Activated CD4-positive, CD25-positive, alpha-beta regulatory T cell treated with anti-CD3 and anti-CD28 coated beads, Interleukin-2, amount 50 U/mL, for 72 hours (primary cell): Measurements from ENCODE around the gene NKD1.
"Not testable (repeated sequence)": the region's sequence is repeated elsewhere in the genome, so short reads cannot be mapped to it uniquely, and the experiment has no call there.

Experiments used
- DNase-seq: peaks from one replicate; pipeline ENCODE4 v3.0.0; 2021

The NKD1 gene

DNA sequence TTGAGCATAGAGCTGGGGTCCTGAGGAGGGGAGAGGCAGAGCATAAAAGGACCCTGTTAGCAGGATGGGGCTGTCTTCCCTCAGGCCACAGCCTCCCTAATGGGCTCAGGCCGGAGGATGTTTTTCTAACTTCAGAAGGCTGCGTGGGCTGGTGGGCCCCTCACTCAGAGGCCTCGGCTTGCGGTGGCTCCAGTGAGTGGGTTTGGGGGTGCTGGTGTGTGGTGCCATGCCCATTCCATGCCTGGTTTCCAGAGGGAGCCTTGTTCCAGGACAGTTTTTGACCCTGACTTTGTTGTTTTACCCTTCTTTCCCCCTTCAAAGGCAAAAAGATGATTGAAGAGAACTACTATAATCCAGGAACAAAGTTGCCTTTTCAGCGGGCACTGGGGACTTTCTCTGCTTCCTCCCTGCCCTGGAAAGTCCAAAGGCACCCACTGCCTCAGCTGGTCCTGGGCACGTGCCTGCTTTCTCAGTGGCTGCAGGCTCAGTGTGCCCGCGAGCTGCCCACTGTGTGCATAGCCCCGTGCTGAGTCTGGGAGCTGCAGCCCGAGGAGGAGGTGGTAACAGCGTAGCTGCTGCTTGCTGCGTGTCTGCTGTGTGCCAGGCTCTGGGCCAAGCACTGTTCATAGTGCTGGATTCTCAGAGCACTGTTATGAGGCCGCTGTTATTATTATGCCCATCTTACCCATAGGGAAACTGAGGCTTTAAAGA, 11.8 kb downstream of the NKD1 start:
- DNase-seq: no peak

DNA sequence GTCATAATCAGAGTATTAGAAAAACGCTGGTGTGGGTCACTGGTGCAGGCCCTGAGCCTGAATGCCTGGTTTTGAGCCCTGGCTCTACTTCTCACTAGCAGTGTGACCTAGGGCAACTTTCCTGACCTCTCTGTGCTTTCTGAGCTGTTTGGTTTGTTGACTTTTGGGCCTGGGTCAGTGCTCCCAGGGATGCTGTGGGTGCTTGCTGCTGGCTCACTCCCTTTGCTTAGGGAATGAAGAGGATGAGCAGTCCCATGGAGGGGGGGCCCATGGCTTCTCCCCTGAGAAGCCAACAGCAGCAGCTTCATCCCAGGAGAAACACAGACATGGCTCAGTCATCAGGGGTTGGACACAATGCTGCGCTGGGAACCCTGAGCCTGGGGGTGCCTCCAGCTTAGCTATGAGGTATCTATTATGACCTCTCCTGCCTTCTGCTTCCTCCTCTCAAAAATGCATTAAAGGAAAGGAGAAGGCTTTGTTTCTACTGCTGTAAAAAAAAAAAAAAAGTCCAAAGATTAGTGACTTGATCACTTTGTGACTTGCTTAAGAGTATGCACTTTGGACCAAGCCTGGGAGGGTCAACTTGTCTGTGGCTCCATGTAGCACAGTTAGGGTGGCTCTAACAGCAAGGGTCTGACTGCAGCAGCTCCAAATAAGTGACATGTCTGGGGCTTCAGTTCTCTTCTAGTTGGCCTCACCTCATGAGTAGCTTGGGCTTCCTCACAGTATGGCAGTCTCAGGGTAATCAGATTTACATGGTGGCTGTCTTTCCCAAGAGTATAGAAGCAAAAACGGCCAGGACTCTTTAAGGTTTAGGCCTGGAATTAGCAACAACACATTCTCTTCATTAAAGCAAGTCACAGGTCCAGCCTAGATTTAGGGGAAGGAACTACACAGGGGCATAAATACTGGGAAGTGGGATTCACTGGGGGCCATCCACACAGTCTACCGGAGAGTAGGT, 13.0 kb downstream of the NKD1 start:
- no peak for DNase-seq

GRCh38 chr16:50562657-50563056, 14.5 kb downstream of the NKD1 start:
- no peak for DNase-seq

DNA sequence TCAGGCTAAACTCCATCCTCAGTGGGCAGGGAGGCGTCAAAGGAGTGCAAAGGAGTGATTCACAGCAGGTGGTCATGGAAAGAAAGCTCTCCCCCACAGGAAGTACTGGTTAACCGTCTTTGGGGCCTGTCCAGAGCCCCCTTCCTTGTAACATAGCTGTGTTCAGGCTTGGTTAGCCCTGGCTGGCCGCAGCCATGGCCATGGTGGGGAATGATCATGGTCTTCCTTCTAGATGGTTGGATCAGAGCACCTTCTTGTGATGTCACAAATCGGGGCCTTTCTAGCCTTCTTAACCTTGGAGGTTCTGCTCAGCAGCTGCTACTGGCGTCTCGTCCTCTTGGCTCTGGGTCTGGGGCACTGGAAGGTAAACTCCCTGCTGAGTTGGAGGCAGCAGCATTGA, 15.8 kb downstream of the NKD1 start:
- no peak for DNase-seq

DNA sequence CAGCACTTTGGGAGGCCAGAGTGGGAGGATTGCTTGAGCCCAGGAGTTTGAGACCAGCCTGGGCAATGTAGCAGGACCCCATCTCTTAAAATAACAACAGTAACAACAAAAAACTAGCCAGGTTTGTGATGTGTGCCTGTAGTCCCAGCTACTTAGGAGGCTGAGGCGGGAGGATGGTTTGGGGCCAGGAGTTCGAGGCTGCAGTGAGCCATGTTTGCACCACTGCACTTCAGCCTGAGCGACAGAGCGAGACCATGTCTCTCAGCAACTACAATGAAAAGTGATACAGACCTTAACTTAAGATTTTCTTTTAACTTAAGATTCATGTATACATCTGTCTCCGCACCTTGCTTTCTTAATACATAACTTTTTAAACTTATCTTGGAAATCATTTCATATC, 17.2 kb downstream of the NKD1 start:
- DNase-seq: no peak

- DNase-seq: no peak
Observed at GRCh38 chr16:50566014-50566962, 18.1 kb downstream of the NKD1 start.

DNA sequence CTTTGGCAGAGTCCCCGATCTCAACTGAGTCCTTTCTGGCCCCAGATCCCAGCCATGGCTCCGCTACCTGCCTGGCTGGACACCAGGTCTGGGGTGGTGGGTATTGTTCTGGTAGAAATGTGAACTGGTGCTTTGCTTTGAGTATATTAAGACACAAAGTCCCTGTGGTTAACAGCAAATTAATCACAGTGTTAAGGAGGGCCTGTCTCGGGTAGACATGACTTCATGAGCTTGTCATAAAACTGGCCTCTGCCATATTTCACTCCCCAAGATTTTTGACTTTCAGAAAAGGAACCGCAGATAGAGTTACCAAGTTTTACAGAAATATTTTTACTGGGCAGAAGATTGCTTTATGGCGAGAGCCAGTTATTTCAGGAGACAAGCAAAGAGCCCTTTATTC, 19.5 kb downstream of the NKD1 start:
- no peak for DNase-seq

GRCh38 chr16:50568187-50568815, 20.1 kb downstream of the NKD1 start:
- DNase-seq: no peak

DNA sequence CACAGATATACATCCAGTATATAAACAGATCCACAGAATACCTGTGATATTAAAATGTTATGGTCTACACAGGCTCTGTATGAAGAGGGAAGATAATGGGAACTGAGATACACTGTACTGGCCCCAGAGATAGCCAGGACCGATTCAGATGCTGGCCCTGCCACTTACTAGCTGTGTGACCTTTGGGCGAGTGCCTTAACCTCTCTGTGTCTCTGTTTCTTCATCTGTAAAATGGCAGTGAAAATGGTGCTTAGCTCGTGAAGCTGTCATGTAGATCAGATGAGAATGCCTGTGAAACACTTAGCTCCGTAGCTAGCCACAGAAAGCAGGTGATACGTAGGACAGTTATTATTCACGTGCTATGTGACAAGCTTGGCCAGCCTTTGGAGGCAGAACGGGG, 22.2 kb downstream of the NKD1 start:
- no peak for DNase-seq

DNA sequence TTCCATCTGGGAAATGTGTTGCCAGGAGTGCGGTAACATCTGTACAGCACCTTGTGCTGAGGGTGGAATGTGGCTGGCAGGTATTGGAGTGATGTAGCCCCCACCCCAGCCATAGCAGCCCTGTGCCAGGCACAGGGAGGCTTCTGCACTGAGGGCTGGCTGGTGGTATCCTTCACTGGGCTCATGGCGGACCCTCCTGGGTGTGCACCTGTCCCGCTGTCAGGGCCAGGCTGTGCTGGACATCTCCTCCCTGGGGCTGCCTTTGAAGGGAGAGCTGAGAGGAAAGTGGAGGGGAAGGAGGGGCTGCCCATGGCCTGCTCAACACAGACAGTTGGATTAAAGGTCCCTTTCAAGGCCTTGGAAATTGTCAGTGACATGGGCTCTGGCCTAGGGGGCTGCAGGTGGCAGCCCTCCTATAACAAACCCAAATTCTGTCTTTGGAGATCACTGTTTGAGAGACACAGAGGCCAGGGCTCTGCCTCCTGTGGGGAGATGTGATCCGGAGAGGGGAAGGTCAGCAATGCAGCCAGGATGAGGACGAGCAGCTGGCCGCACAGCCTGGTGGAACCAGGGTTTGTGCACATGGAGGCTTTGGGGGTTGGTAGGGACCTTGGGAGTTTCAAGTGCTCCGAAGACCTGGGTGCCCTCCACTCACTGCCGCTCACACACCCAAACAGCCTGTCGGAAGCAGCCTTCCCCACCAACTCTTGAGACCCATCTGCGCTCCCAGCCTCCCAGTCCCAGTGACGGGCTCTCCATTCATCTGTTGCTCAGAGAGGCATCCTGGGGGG, 22.8 kb downstream of the NKD1 start:
- DNase-seq: no peak

DNA sequence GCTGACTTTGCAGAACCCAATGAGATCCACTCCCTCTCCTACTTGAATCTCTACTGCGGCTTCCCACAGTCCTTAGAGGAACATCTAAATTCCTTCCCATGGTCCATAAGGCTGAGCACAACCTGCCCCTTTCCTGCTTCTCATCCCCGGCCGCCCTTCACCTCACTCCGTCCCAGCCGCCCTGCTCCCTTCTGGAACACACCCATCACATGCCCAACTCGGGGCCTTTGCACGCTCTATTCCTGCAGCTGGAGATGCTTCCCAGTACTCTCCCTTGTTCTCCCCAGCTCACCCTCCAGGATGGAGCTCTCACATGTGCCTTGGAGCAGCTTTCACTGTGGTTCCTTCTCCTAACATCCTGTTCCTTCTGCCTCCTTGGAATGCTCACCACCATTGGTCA, 23.6 kb downstream of the NKD1 start:
- DNase-seq: no peak

DNA sequence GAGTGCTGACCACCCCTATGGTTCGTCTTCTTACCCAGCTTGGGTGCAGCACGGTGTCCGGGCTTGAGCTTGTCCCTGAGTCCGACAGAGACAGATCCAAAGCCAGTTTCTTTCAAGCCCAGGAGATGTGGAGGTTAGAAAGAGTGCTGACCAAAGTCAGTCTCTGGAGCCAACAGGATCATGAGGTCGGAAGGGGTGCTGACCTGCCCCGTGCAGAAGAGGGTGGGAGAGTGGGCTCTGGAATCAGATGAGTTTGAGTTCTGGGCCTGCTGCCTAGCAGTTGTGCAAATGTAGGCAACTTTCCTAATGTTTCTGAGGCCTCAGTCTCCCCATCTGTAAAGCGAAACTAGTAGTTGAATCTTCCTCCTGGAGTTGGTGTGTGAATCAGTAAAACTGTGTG, 24.5 kb downstream of the NKD1 start:
- no peak for DNase-seq

- DNase-seq: no peak
Observed at GRCh38 chr16:50573279-50573678, 25.1 kb downstream of the NKD1 start.

DNA sequence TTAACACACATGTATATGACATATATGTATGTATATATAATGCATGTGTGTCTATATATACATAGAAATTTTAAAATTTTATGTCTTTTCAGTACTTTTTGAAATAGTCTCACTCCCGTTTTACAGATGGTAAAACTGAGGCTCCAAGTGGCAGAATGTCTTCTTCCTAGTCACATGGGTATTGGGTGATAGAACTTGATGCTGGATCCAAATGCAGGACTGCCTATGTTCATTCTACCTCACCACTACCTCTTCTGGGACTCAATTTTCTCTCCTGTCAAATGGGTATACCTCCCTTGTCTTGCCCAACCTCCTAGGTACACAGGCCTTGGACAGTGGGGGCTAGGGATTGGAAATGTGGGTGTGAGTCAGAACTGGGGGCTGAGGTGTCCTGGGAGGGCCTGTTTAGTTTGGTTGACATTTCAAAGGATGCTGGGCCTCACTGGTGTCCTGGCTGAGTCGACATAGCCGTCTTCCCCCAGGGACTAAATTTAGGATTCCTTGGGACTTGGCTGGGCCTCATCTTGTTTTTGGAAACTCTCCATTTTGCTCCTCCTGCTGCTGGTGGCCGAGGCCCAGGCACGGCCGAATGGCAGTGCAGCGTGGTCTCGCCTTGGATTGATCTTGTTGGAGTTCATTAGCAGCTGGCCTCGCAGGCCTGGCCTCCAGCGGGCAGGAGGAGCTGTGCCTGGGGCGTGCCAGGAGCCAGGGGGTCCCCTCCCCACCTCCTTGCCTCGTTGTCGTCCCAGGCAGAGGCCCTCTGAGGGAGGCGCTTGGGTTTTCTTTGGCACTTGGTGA, 25.9 kb downstream of the NKD1 start:
- DNase-seq: no peak

DNA sequence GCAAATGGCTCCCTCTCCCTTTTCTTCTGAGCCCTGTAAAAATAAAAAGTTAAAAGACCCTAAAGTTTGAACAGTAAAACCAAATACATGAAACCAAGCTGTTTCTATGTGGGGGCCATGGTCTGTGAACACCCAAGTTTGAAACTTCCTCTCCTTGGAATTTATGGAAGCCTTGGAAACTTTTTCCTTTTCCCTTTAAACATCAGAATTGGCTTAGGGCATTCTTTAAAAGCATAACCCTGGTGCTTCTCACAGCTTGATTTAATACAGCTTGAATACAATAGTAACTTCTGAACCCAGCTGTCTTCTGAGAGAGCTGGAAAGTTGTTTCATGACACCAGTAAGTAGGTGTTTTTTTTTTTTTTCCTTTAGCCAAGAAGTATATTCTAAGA, 26.5 kb downstream of the NKD1 start:
- DNase-seq: no peak

DNA sequence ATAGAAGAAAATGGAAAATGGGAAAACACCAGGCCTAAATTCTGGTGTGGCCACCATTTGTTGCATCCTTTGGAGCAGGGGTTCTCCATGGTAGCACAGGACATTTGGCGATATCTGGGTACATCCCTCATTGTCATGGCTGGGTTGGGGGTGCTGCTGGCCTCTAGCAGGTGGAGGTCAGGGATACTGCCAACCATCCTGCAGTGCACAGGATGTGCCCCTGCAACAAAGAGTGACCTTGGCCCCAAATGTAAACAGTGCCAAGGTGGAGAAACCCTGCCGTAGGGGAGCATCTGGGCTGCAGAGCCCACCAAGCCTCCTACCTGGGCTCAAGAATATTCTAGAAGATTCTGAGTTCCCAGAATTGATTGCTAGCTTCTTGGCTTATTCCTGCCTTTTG, 27.5 kb downstream of the NKD1 start:
- DNase-seq: no peak

- DNase-seq: no peak
Observed at GRCh38 chr16:50576403-50577113, 28.4 kb downstream of the NKD1 start.

GRCh38 chr16:50578137-50578536, 29.9 kb downstream of the NKD1 start:
- no peak for DNase-seq

DNA sequence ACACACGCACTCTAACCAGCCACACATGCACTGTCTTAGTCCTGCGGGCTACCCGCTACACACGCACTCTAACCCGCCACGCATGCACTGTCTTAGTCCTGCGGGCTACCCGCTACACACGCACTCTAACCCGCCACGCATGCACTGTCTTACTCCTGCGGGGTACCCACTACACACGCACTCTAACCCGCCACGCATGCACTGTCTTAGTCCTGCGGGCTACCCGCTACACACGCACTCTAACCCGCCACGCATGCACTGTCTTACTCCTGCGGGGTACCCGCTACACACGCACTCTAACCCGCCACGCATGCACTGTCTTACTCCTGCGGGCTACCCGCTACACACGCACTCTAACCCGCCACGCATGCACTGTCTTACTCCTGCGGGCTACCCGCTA, 31.2 kb downstream of the NKD1 start:
- not testable (repeated sequence) for DNase-seq

DNA sequence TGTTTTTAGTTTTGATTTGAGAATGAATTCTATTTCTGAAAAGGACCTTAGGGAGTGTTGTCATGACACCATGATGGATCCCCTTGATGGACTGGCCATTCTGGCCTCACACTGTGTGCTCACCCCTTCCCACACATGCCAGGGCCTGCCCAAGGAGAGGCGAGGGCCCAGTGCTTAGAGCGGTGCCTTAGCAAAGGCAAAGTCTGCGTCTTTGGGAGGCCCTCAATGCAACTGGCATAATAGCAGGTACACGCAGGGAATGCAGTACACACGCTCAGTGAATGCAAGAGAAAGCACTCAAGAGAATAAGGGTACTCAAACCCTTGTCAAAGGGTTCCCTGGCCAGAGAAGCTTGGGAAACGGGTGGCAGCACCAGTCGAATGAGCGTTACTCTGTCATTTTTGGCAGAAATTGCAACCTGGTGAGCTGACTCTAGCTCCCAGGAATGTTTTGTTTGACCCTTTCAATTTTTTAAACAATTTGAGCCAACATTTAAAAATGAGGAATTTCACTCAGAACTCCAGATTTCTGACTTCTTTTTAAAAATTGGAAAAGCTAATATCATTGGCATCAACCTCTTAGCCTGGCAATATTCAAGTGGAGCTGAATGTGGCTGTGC, 32.1 kb downstream of the NKD1 start:
- DNase-seq: no peak
